Neural progenitor cell (in vitro differentiated cells): ENCODE results near the gene CD44. TPM values are rescaled to one million over a fixed set of nuclear protein-coding genes. Genes with fewer than 3 reads are reported as not detected.

Experiments used
- DNase-seq: peaks from one replicate; pipeline ENCODE4 v3.0.0-alpha.2; 2016; ENCODE audit warnings: low spot score
- H2AFZ ChIP-seq: fragments of 200-600 bp; sonication (generic); replicated peaks from 2 replicates; pipeline ENCODE4 v1.6.1; 2016; ENCODE audit warnings: antibody characterized with exemption
- H3F3A ChIP-seq: fragments of 200-600 bp; sonication (generic); 2 replicates; pipeline ENCODE4 v1.6.1; 2016; ENCODE audit warnings: antibody characterized with exemption, low read depth
- H3K27ac ChIP-seq: fragments of 200-600 bp; sonication (generic); 2 replicates; pipeline ENCODE4 v1.5.1; 2016; ENCODE audit warnings: mild to moderate bottlenecking
- H3K27me3 ChIP-seq: fragments of 200-600 bp; sonication (generic); 2 replicates; pipeline ENCODE4 v1.6.1; 2016; ENCODE audit warnings: mild to moderate bottlenecking, moderate library complexity
- H3K36me3 ChIP-seq: fragments of 200-600 bp; sonication (generic); 2 replicates; pipeline ENCODE4 v1.5.1; 2016
- H3K4me1 ChIP-seq: fragments of 200-600 bp; sonication (generic); 2 replicates; pipeline ENCODE4 v1.6.1; 2016; ENCODE audit warnings: mixed run types
- H3K4me2 ChIP-seq: fragments of 200-600 bp; sonication (generic); 2 replicates; pipeline ENCODE4 v1.6.1; 2016
- H3K4me3 ChIP-seq: fragments of 200-600 bp; sonication (generic); 2 replicates; pipeline ENCODE4 v1.5.1; 2016
- H3K79me2 ChIP-seq: fragments of 200-600 bp; sonication (generic); 2 replicates; pipeline ENCODE4 v1.6.1; 2016; ENCODE audit warnings: low read depth
- H3K9ac ChIP-seq: fragments of 200-600 bp; sonication (generic); 2 replicates; pipeline ENCODE4 v1.6.1; 2016
- H3K9me3 ChIP-seq: fragments of 200-600 bp; sonication (generic); 2 replicates; pipeline ENCODE4 v1.5.1; 2016; ENCODE audit warnings: low read depth
- H4K20me1 ChIP-seq: fragments of 200-600 bp; sonication (generic); 2 replicates; pipeline ENCODE4 v1.6.1; 2016; ENCODE audit warnings: low read depth
- H3K27ac Mint-ChIP-seq: 3 replicates; pipeline ENCODE4 v1.8.0; 2021; ENCODE audit warnings: mixed read lengths
- H3K27me3 Mint-ChIP-seq: 2 replicates; pipeline ENCODE4 v1.8.0; 2022; ENCODE audit warnings: low read depth, mild to moderate bottlenecking, inconsistent platforms, moderate library complexity, mixed read lengths; ENCODE audit not compliant: insufficient read depth
- H3K36me3 Mint-ChIP-seq: 3 replicates; pipeline ENCODE4 v1.8.0; 2021; ENCODE audit warnings: mixed read lengths
- H3K4me1 Mint-ChIP-seq: 3 replicates; pipeline ENCODE4 v1.8.0; 2021; ENCODE audit warnings: mixed read lengths
- H3K4me3 Mint-ChIP-seq: 3 replicates; pipeline ENCODE4 v1.8.0; 2021; ENCODE audit warnings: mild to moderate bottlenecking, moderate library complexity, mixed read lengths
- H3K9me3 Mint-ChIP-seq: 3 replicates; pipeline ENCODE4 v1.8.0; 2020; ENCODE audit warnings: mixed read lengths
- CTCF ChIP-seq: fragments of 200-600 bp; sonication (generic); IDR thresholded peaks from 2 replicates; pipeline ENCODE4 v1.5.1; 2017; ENCODE audit warnings: antibody characterized with exemption, mild to moderate bottlenecking
- EZH2 ChIP-seq: fragments of 200-600 bp; sonication (generic); IDR thresholded peaks from 2 replicates; pipeline ENCODE4 v1.6.1; 2017; ENCODE audit warnings: antibody characterized with exemption, mild to moderate bottlenecking, moderate library complexity
- EZH2phosphoT487 ChIP-seq: fragments of 200-600 bp; sonication (generic); IDR thresholded peaks from 2 replicates; pipeline ENCODE4 v1.6.1; 2017; ENCODE audit warnings: antibody characterized with exemption
- total RNA-seq: library from RNA; depleted of rRNA; stranded (reverse); fragments of >200 nt; gene quantifications from 2 replicates; pipeline ENCODE4 v1.2.3, GENCODE V29; 2015; ENCODE audit warnings: low replicate concordance

The CD44 gene
- total RNA-seq, 1 donor from 2014 or later: 1.4 TPM

- no peak overlapping the region for H3K4me3 Mint-ChIP-seq
- Histone ChIP-seq H3K27ac (no peak overlapping the region), H4K20me1 (no peaks in the 10 kb centered on the region), H3K4me3 (no peak overlapping the region), H3K4me1 (peaks cover 16% of the 10 kb centered on the region), H3K27me3 (no peaks in the 10 kb centered on the region), H3K9ac (no peak overlapping the region), H3K36me3 (no peaks in the 10 kb centered on the region), H2AFZ (no peak overlapping the region), H3K4me2 (no peak overlapping the region), H3K9me3 (no peaks in the 10 kb centered on the region), H3K79me2 (no peaks in the 10 kb centered on the region), H3F3A (no peaks in the 10 kb centered on the region)
- H3K4me1 Mint-ChIP-seq: peaks cover 18% of the 10 kb centered on the region
- TF ChIP-seq CTCF (no peak), EZH2 (no peak), EZH2phosphoT487 (no peak)
- H3K27me3 Mint-ChIP-seq: peaks cover 5% of the 10 kb centered on the region
- no peaks in the 10 kb centered on the region for H3K9me3 Mint-ChIP-seq
- no peak for DNase-seq
- no peaks in the 10 kb centered on the region for H3K36me3 Mint-ChIP-seq
- no peak overlapping the region for H3K27ac Mint-ChIP-seq
Observed at GRCh38 chr11:35157814-35158700, 19.1 kb downstream of the CD44 start.

GRCh38 chr11:35158701-35159510 lies 19.9 kb downstream of the CD44 start:
- H3K79me2 ChIP-seq: no peaks in the 10 kb centered on the region
- no peaks in the 10 kb centered on the region for H3K36me3 Mint-ChIP-seq
- H4K20me1 ChIP-seq: no peaks in the 10 kb centered on the region

GRCh38 chr11:35160246-35160824 lies 21.4 kb downstream of the CD44 start:
- DNase-seq: no peak
- Histone ChIP-seq H3K27ac (no peak overlapping the region), H3K9me3 (no peaks in the 10 kb centered on the region), H3K36me3 (no peaks in the 10 kb centered on the region), H3K4me3 (no peak overlapping the region), H3K4me2 (no peak overlapping the region), H3K4me1 (peaks cover 16% of the 10 kb centered on the region), H3K79me2 (no peaks in the 10 kb centered on the region), H4K20me1 (no peaks in the 10 kb centered on the region), H3K9ac (no peak overlapping the region), H3K27me3 (no peaks in the 10 kb centered on the region), H3F3A (no peaks in the 10 kb centered on the region), H2AFZ (no peak overlapping the region)
- Mint-ChIP-seq H3K4me3 (no peak overlapping the region), H3K27me3 (peaks cover 7% of the 10 kb centered on the region), H3K4me1 (peaks cover 29% of the 10 kb centered on the region), H3K36me3 (no peaks in the 10 kb centered on the region), H3K9me3 (no peaks in the 10 kb centered on the region), H3K27ac (peak overlapping the region; percentile 66)
- TF ChIP-seq CTCF (no peak), EZH2phosphoT487 (no peak), EZH2 (no peak)

More at GRCh38 chr11:35158701-35159510, 19.9 kb downstream of the CD44 start:
- Mint-ChIP-seq H3K4me1 (peaks cover 25% of the 10 kb centered on the region), H3K27me3 (peaks cover 6% of the 10 kb centered on the region), H3K9me3 (no peaks in the 10 kb centered on the region), H3K27ac (no peak overlapping the region), H3K4me3 (no peak overlapping the region)
- no peak for TF ChIP-seq CTCF
- TF ChIP-seq EZH2phosphoT487: no peak
- no peak for TF ChIP-seq EZH2
- Histone ChIP-seq H3K4me3 (no peak overlapping the region), H3K4me1 (peaks cover 16% of the 10 kb centered on the region), H3F3A (no peaks in the 10 kb centered on the region), H3K36me3 (no peaks in the 10 kb centered on the region), H3K27me3 (no peaks in the 10 kb centered on the region), H3K27ac (no peak overlapping the region), H3K9me3 (no peaks in the 10 kb centered on the region), H3K4me2 (peak overlapping the region; percentile 4), H2AFZ (no peak overlapping the region), H3K9ac (no peak overlapping the region)
- no peak for DNase-seq
